GM19438 (cell line): Measurements from ENCODE around the gene DNAH9.

Source experiments
- ATAC-seq: cut with Tn5 transposase; IDR thresholded peaks from one replicate; pipeline ENCODE4 v1.9.1; 2021; ENCODE audit warnings: low read depth; ENCODE audit not compliant: unreplicated experiment

Gene DNAH9, protein sequence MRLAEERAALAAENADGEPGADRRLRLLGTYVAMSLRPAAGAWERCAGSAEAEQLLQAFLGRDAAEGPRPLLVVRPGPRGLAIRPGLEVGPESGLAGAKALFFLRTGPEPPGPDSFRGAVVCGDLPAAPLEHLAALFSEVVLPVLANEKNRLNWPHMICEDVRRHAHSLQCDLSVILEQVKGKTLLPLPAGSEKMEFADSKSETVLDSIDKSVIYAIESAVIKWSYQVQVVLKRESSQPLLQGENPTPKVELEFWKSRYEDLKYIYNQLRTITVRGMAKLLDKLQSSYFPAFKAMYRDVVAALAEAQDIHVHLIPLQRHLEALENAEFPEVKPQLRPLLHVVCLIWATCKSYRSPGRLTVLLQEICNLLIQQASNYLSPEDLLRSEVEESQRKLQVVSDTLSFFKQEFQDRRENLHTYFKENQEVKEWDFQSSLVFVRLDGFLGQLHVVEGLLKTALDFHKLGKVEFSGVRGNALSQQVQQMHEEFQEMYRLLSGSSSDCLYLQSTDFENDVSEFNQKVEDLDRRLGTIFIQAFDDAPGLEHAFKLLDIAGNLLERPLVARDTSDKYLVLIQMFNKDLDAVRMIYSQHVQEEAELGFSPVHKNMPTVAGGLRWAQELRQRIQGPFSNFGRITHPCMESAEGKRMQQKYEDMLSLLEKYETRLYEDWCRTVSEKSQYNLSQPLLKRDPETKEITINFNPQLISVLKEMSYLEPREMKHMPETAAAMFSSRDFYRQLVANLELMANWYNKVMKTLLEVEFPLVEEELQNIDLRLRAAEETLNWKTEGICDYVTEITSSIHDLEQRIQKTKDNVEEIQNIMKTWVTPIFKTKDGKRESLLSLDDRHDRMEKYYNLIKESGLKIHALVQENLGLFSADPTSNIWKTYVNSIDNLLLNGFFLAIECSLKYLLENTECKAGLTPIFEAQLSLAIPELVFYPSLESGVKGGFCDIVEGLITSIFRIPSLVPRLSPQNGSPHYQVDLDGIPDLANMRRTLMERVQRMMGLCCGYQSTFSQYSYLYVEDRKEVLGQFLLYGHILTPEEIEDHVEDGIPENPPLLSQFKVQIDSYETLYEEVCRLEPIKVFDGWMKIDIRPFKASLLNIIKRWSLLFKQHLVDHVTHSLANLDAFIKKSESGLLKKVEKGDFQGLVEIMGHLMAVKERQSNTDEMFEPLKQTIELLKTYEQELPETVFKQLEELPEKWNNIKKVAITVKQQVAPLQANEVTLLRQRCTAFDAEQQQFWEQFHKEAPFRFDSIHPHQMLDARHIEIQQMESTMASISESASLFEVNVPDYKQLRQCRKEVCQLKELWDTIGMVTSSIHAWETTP (N-terminal part only)

DNA sequence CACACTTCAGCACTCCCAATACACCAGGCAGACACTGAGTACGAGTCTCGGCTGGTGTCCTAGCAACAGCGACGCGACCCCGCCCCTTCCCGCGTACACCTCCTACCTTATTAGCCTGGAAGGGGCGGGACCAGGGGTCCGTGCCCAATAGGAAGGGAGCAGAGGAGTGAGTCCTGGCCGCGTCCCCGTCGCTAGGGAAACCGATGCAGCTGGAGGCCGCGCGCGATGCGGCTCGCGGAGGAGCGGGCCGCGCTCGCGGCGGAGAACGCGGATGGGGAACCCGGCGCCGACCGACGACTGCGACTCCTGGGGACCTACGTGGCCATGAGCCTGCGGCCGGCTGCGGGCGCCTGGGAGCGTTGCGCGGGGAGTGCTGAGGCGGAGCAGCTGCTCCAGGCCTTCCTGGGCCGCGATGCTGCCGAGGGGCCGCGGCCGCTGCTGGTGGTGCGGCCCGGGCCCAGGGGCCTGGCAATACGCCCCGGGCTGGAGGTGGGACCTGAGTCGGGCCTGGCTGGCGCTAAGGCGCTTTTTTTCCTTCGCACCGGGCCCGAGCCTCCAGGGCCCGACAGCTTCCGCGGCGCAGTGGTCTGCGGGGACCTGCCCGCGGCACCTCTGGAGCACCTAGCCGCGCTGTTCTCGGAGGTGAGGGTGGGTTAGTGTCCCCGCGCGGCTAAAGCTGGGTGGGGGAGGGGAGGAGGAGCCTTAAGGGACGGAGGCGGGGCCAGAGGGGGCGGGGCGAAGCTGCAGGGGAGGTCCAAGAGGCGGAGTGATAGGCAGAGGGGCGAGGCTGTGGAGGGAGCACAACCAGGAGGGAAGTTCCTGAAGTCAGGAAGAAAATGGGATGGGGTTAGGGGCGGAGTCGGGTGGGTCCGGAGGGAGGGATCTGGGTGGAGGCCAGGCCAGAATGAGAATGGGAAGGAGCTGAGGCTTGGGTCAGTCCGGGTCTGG is at the start of gene DNAH9:
TSS of gene DNAH9 (plus strand) at position 197 of the 948 bp plus-strand sequence. CDS start at position 226, 29 bp downstream.
- ATAC-seq, result no peak

DNA sequence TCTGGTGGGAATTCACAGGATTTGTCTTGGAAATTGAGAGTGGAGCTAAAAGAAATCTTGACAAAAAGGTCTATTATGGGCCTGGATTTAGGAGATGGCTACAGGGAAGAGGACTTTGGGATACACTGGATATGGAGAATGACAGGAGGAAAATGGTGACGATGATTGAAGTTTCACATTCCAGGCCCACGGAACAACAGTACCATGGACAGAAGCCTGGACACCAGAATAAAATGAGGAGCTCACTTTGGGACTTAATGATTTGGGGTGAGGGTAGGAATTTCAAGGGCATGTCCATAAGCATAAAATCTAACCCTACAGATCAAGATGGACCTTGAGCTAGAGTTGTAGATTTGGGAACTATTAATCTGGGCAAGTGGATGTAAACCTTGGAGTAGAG is 47.8 kb upstream of the DNAH9 start:
- no peak for ATAC-seq

DNA sequence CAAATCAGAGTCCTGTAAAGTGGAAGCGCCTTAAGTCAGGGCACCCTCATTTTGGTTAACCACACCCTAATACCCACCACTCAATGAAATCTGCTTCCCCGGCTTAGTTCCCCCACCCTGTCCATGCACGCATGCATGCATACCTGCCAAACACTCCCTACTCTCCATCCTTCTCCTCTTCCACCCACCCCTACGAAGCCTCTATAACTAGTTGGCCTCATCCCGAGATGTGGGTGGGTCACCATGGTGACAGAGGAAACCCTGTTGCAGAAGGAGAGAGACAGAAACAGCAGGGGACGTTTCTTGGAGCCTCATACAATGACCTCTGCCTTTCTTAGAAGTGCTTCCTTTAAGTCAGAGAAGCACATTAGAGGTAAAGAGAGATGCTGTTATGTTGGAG is 46.8 kb upstream of the DNAH9 start:
- no peak for ATAC-seq

DNA sequence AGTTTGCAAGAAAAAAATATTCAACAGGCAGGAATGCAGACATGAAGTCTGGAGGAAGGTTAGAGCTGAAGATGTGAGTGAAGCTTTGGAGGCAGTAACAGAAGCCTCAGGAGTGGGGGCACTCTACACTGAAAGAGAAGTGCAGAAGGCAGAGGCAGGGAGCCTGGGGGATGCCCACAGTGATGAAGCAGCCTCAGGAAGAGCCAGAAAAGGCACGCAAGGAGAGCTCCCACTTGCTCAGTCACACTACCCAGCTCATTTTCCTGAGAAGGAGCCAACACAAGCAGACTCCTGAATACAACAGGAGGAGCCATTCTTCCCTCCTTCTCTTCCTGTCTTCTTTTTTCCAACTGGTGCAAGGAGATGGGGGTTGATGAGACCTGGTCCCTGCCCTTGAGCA is 45.1 kb upstream of the DNAH9 start:
- no peak for ATAC-seq

DNA sequence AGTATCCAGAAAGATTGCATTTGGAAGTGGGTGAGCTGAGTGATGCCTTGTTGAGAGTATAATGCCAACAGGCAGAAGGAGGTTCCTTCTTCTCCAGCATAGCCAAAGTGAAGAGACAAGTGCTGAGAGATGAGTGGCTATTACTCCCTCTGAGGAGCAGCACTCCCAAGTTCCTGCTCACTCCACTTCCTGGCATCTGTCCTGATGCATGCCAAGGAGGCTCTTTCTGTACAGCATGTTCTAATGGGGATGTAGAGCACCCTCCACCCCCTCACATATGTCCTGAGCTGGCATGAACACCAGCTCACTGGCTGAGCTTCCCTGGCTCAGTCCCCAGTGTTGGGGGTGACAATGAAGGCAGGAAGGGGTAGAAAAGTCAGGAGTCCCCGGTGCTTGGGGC is 44.2 kb upstream of the DNAH9 start:
- ATAC-seq, result no peak

DNA sequence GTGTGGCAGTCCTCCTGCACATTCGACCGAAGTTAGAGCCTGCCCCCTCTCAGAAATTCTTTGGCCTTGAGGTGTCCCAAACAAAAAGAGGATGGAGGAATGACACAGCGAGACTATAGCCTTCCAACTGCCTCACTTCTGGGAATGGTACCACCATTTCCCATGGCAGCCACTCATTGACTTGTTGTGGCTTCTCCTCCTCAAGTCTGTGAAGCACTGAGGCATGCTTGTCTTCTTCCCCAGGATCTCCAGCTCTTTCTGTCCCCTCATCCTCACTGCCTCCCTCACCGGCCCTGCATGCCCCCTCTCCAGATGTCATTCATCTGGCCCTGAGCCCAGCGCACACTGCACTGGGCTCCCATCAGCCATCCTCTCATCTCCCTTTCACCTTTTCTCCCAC is 43.7 kb upstream of the DNAH9 start:
- ATAC-seq, result no peak

DNA sequence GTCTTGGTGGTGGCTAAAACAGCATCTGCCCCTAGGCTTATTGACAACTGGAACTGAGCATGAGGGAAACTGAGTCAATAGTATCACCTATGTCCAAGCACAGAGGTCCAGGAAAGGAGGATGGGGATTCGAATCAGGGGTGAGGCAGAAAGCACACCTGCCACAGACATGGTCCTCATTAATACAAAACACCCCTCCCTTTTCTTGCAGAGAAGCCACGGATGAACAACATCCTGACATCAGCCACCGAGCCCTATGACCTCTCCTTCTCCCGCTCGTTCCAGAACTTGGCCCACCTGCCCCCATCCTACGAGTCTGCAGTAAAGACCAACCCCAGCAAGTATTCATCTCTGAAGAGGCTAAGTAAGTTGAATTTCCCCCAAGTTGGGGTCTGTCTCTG is 42.7 kb upstream of the DNAH9 start:
- ATAC-seq, result no peak

DNA sequence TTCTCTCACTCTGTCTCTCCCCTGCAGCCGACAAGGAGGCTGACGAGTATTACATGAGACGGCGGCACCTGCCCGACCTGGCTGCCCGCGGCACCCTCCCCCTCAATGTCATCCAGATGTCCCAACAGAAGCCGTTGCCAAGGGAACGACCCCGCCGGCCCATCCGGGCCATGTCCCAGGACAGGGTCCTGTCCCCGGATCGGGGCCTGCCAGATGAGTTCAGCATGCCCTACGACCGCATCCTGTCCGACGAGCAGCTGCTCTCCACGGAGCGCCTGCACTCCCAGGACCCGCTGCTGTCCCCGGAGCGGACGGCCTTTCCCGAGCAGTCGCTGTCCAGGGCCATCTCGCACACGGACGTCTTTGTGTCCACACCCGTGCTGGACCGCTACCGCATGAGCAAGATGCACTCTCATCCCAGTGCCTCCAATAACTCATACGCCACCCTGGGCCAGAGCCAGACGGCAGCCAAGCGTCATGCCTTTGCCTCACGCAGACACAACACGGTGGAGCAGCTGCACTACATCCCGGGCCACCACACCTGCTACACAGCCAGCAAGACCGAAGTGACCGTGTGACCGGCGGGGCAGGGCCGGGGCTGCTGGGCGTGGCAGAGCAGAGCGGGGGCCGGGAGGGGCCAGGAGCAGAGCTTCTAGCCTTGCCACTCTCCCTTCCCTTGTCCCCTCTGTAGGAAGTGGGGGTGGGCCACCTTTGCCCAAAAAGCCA is 40.4 kb upstream of the DNAH9 start:
- ATAC-seq, result no peak

DNA sequence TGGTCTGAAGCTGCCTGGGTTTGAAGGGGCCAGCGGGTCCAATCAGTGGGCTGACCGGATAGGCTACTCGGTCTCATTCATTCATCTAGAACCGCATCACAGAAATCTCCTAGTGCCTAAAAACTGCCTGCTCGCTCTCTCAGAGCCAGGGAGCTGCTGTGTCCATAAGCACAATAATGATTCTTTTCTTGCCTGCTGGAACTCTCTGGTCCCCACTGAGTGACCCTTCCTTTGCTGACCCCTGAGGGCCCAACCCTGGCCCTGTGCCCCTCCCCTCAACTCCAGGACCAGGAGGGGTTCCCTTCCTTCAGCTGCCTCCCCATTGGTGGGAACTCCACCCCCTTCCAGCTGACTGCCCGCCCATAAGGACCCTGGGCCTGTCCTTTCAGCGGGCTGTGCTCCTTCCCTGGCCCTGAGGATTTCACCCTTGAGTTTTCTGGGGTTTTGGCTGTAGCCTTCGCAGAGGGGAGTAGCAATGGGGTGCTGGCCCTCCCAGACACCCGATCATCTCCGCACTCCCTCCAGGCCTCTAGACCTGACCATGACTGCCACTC is 39.5 kb upstream of the DNAH9 start:
- ATAC-seq, result no peak

DNA sequence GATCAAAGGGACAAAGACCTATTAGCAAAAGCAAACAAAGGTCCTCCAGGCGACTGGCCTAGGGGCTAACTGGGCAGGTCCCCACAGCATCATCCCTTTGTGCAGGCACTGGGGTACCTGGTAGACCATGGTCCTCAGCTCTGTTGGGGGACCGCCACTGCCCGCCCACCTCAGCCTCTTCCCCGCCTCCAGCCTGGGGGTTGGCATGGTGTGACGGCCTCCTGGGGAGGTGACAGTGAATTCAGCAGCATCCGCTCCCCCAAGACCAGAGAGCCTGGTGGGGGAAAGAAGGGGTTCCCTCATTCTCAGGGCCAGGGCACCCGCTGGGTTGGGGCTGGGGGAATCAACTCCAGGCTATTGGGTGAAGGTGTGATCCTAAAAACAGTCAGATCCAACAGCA is 38.7 kb upstream of the DNAH9 start:
- ATAC-seq, result no peak

DNA sequence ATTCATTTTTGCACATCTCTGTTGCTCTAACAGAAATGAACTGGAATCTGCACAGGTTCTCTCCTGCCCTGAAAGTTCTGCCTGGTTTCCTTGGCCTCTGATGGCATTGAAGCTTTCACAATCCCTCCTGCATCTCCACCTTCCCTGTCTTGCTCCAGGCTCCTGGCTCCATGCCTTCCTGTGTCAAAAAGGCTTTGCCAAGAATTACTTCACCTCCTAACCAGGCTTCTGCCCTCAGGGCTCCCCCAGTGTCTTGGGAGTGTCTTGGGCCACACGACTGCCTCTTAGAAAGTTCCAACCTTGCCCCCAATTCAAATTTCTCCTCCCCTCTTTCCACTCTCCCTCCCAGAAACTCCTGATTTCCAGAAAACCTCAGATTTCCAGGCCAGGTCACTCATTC is 37.0 kb upstream of the DNAH9 start:
- ATAC-seq, result no peak

DNA sequence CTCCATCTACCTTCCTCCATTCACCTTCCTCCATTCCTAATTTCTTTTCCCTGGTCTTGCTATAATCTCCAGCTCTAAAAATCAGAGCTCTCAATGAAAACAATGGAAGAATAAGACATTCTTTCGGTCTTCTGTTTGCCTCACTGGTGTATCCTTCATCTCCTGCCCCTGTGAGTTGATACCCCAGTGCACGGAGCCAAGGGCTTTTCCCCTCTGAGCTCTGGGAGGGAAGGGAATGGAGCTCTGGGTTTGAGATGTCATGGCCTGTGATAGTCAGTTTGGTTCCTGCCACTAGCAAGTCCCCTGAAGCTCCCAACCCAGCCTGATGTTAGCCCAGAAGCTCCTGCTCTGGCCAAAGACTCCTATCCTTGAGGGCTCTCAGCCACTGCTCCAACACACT is 36.6 kb upstream of the DNAH9 start:
- ATAC-seq, result no peak

DNA sequence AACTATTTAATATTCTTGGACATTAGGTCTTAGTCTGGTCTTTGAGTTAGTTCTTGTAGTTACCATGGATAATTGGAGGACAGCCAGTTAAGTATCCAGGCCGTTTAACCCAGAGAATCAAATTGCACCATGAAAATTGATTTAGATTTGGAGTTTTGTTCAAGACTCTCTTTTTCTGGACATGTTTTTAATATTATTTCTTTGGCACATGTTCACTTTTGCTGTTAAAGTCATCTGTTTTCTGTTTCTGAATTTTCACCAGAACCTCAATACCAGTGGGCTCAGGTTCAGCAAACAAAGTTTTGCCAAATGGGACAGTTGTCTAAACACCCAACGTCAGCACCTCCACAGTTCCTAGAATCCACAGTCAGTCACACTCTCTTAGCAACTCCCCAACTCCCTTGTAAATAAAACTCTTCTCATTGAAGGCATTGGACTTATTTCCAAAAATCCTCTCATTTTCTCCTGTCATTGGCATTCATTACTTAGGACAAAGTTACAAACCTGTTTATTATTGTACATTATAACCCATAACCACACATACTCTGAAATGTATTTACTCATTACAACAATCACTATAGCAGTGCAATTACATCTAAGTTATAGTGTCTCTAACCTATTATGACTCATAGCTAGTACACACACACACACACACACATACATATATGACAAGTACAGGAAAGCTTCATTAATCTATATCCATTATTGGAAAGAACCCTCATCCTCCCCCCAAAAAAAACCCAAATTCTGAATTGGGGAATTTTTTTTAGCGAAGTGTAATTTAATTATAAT is 33.5 kb upstream of the DNAH9 start:
- ATAC-seq, result no peak

DNA sequence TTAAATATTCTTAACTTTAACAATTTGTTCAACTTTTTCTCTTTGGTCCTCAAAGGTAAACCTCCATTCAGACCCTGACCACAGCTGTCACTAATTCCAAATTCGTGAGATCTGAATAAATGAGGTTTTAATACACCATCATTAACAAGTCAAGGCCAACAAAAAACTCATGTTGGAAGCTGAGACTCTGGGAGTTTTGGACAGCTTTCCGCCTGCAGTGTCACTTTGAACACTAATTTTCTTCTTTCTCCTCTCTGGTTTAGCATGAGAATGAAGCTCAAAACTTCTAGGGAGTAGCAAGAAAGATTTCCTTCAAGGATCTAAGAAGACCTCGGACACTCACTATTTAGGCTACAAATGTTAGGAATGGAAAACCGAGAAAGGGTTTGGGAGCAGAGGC is 32.7 kb upstream of the DNAH9 start:
- ATAC-seq, result no peak

DNA sequence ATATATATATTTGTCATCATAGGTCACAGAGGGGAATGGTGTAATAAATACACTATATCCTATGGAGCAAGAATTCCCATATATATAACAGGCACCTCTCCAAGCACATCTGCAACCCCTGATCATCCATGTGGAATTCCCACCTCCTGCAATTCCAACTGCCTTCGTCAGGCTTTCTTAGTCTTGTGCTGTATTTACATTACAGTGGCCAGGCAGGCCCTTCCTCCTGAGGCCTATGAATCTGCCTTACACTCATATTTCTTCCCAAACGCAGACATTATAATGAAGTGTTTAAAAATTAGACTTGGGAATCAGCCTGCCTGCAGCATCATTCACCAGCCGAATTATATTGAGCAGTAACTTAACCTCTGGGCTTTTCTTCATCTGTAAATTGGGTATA is 19.3 kb upstream of the DNAH9 start:
- no peak for ATAC-seq

DNA sequence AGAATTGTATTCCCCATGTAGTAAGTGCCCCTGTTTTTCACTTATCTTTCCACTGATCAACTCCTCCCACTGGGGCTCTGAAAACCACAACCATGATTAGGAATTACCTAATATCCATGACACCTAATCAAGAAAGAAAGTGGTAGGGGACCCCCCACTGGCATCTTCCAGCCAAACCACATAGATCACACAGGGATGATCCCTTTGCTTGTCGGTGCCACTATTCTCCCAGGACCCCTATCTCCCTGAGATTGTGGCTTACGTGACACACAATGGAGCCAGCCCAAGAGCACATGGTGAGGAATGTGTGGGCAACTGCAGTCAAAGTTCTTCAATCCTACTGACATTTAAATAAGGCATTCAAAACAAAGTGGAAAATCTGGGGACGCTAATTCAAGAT is 17.6 kb upstream of the DNAH9 start:
- no peak for ATAC-seq

DNA sequence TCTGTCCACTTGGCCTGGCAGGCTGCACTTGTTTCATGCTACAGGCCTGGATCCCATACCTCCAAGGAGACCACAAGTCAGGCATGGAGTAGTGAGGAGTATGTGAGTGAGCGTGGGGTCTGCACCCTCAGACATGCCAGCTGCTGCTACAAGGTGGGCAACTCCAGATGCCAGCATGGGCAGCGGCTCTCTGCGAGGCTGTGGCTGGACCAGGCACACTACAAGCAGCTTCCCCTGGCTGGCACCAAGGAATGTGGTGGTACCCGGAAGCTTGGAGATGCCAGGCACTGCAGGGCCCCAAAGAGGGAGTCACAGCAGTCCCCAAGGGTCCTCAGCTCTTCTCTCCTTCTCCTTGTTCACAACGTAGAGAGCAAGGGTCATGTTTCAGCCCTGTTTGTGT is 16.1 kb upstream of the DNAH9 start:
- no peak for ATAC-seq
